Astrocyte (in vitro differentiated cells and primary cell): ENCODE results near the gene APRT. TPM values are rescaled to one million over a fixed set of nuclear protein-coding genes. Genes with fewer than 3 reads are reported as not detected.
A peak's percentile ranks its signal among the peaks of the same experiment; 100 is the strongest.

Experiments
- DNase-seq: peaks from one replicate; pipeline ENCODE4 v3.0.0-alpha.2; 2010; ENCODE audit warnings: low read depth
- FAIRE-seq: peaks from 2 replicates; lab custom pipeline; 2011; peaks lifted over from hg19 to GRCh38; lab: Jason Lieb, UNC
- H2AFZ ChIP-seq: 2 replicates; pipeline ENCODE4 v1.6.0; 2012; ENCODE audit warnings: low read depth, low read length, inconsistent platforms
- H3K27ac ChIP-seq: 2 replicates; pipeline ENCODE4 v1.5.1; 2011; ENCODE audit warnings: low read depth, low read length, inconsistent platforms
- H3K27me3 ChIP-seq: 2 replicates; pipeline ENCODE4 v1.6.0; 2011; ENCODE audit warnings: low read length, inconsistent platforms; ENCODE audit not compliant: insufficient read depth
- H3K36me3 ChIP-seq: 2 replicates; pipeline ENCODE4 v1.5.1; 2011; ENCODE audit warnings: low read length, inconsistent platforms; ENCODE audit not compliant: insufficient read depth
- H3K4me1 ChIP-seq: 2 replicates; pipeline ENCODE4 v1.5.1; 2011; ENCODE audit warnings: low read length, inconsistent platforms; ENCODE audit not compliant: insufficient read depth
- H3K4me2 ChIP-seq: 2 replicates; pipeline ENCODE4 v1.6.0; 2012; ENCODE audit warnings: low read length, inconsistent platforms
- H3K4me3 ChIP-seq: 2 replicates; pipeline ENCODE4 v1.5.1; 2011; ENCODE audit warnings: low read depth, mild to moderate bottlenecking, low read length, inconsistent platforms; ENCODE audit not compliant: insufficient read depth
- H3K79me2 ChIP-seq: 2 replicates; pipeline ENCODE4 v1.6.0; 2012; ENCODE audit warnings: mild to moderate bottlenecking, low read length, inconsistent platforms; ENCODE audit not compliant: insufficient read depth
- H3K9ac ChIP-seq: 2 replicates; pipeline ENCODE4 v1.6.0; 2012; ENCODE audit warnings: mild to moderate bottlenecking, low read length, inconsistent platforms
- H3K9me3 ChIP-seq: 2 replicates; pipeline ENCODE4 v1.5.1; 2012; ENCODE audit warnings: low read depth, mild to moderate bottlenecking, low read length, inconsistent platforms; ENCODE audit not compliant: insufficient read depth
- H4K20me1 ChIP-seq: 2 replicates; pipeline ENCODE4 v1.6.0; 2012; ENCODE audit warnings: low read length, inconsistent platforms; ENCODE audit not compliant: insufficient read depth
- H3K27ac Mint-ChIP-seq: one replicate; pipeline ENCODE4 v1.8.0; 2021; ENCODE audit warnings: mild to moderate bottlenecking, mixed read lengths; ENCODE audit not compliant: unreplicated experiment
- H3K27me3 Mint-ChIP-seq: one replicate; pipeline ENCODE4 v1.8.0; 2021; ENCODE audit warnings: low read depth, mixed read lengths; ENCODE audit not compliant: unreplicated experiment
- H3K36me3 Mint-ChIP-seq: one replicate; pipeline ENCODE4 v1.8.0; 2021; ENCODE audit warnings: low read depth, mixed read lengths; ENCODE audit not compliant: unreplicated experiment
- H3K4me1 Mint-ChIP-seq: one replicate; pipeline ENCODE4 v1.8.0; 2021; ENCODE audit warnings: low read depth, mixed read lengths; ENCODE audit not compliant: unreplicated experiment
- H3K4me3 Mint-ChIP-seq: one replicate; pipeline ENCODE4 v1.8.0; 2021; ENCODE audit warnings: mild to moderate bottlenecking, moderate library complexity, mixed read lengths; ENCODE audit not compliant: unreplicated experiment
- H3K9me3 Mint-ChIP-seq: one replicate; pipeline ENCODE4 v1.8.0; 2021; ENCODE audit warnings: mild to moderate bottlenecking, mixed read lengths; ENCODE audit not compliant: unreplicated experiment
- CTCF ChIP-seq: IDR thresholded peaks from 2 replicates; pipeline ENCODE4 v1.5.1; 2011; ENCODE audit warnings: low read depth, mild to moderate bottlenecking, inconsistent platforms, low read length, moderate library complexity; ENCODE audit not compliant: insufficient read depth
- EZH2 ChIP-seq: IDR thresholded peaks from 2 replicates; pipeline ENCODE4 v1.6.1; 2012; ENCODE audit warnings: mild to moderate bottlenecking, low read length, inconsistent platforms; ENCODE audit not compliant: insufficient read depth
- total RNA-seq: library from RNA; stranded (reverse); gene quantifications from 2 replicates; pipeline ENCODE4 v1.2.1, GENCODE V29; 2021

Gene APRT
- total RNA-seq, 1 donor from 2014 or later = 132 TPM

- no peak for TF ChIP-seq EZH2
- no peak for TF ChIP-seq CTCF
- Mint-ChIP-seq H3K27ac (peak overlapping the region; percentile 77), H3K9me3 (no peaks in the 10 kb centered on the region), H3K36me3 (peaks cover 2% of the 10 kb centered on the region), H3K27me3 (no peaks in the 10 kb centered on the region), H3K4me3 (peak overlapping the region; percentile 89), H3K4me1 (peaks cover 2% of the 10 kb centered on the region)
- FAIRE-seq (no peak), DNase-seq (no peak)
- H3K4me1 ChIP-seq = peaks cover 19% of the 10 kb centered on the region
- no peaks in the 10 kb centered on the region for H3K9me3 ChIP-seq
- peak overlapping the region; percentile 98 for H3K4me2 ChIP-seq
- peaks cover 36% of the 10 kb centered on the region for H3K79me2 ChIP-seq
- H3K27me3 ChIP-seq = no peaks in the 10 kb centered on the region
- peak overlapping the region; percentile 83 for H3K9ac ChIP-seq
- H4K20me1 ChIP-seq = peaks cover 35% of the 10 kb centered on the region
- peak overlapping the region; percentile 77 for H3K27ac ChIP-seq
- H2AFZ ChIP-seq = no peak overlapping the region
- peaks cover 3% of the 10 kb centered on the region for H3K36me3 ChIP-seq
- H3K4me3 ChIP-seq = peak overlapping the region; percentile 67
Measured at GRCh38 chr16:88810166-88810911, 1.4 kb downstream of the APRT start.

GRCh38 chr16:88809676-88810165, 2.0 kb downstream of the APRT start:
- H3K4me1 Mint-ChIP-seq = peaks cover 2% of the 10 kb centered on the region
- Histone ChIP-seq H2AFZ (no peak overlapping the region), H3K4me2 (peak overlapping the region; percentile 98), H3K9ac (peak overlapping the region; percentile 83), H3K4me1 (peaks cover 24% of the 10 kb centered on the region), H3K9me3 (no peaks in the 10 kb centered on the region), H3K79me2 (peaks cover 43% of the 10 kb centered on the region), H4K20me1 (peaks cover 38% of the 10 kb centered on the region), H3K27me3 (no peaks in the 10 kb centered on the region), H3K36me3 (peaks cover 3% of the 10 kb centered on the region), H3K27ac (no peak overlapping the region), H3K4me3 (no peak overlapping the region)
- DNase-seq = no peak
- H3K4me3 Mint-ChIP-seq = peak overlapping the region; percentile 89
- TF ChIP-seq CTCF (no peak), EZH2 (no peak)
- FAIRE-seq = no peak
- H3K36me3 Mint-ChIP-seq = peaks cover 2% of the 10 kb centered on the region
- H3K27ac Mint-ChIP-seq = no peak overlapping the region
- H3K9me3 Mint-ChIP-seq = no peaks in the 10 kb centered on the region
- H3K27me3 Mint-ChIP-seq = no peaks in the 10 kb centered on the region
